Activated CD4-positive, alpha-beta T cell treated with anti-CD3 and anti-CD28 coated beads, Interleukin-2, amount 10 ng/mL, durations not matched to agents 24 days and 14 days (primary cell): Measurements from ENCODE around the gene EFNA3. TPM values are rescaled to one million over a fixed set of nuclear protein-coding genes. Genes with fewer than 3 reads are reported as not detected.
A peak's percentile ranks its signal among the peaks of the same experiment; 100 is the strongest.

Source experiments
- DNase-seq: peaks from one replicate; pipeline ENCODE4 v3.0.0; 2022
- H3K27ac Mint-ChIP-seq: one replicate; pipeline ENCODE4 v1.8.0; 2022; ENCODE audit warnings: mild to moderate bottlenecking, mixed read lengths
- H3K27me3 Mint-ChIP-seq: one replicate; pipeline ENCODE4 v1.8.0; 2022; ENCODE audit warnings: mixed read lengths
- H3K36me3 Mint-ChIP-seq: one replicate; pipeline ENCODE4 v1.8.0; 2022; ENCODE audit warnings: low read depth, mild to moderate bottlenecking, mixed read lengths
- H3K4me1 Mint-ChIP-seq: one replicate; pipeline ENCODE4 v1.8.0; 2021; ENCODE audit warnings: mixed read lengths
- H3K4me3 Mint-ChIP-seq: one replicate; pipeline ENCODE4 v1.8.0; 2022; ENCODE audit warnings: mild to moderate bottlenecking, moderate library complexity, mixed read lengths
- H3K9me3 Mint-ChIP-seq: one replicate; pipeline ENCODE4 v1.8.0; 2021; ENCODE audit warnings: mixed read lengths
- intact Hi-C: fragments of 100-400 bp; cut with micrococcal nuclease; formaldehyde crosslinking; loops from one replicate; pipeline ENCODE4 v1.15.1; 2023
- total RNA-seq: library from RNA; stranded (reverse); gene quantifications from 2 replicates; pipeline ENCODE4 v1.2.3, GENCODE V29; 2022

The EFNA3 gene
- total RNA-seq, 1 donor from 2014 or later: 3.6 TPM

DNA sequence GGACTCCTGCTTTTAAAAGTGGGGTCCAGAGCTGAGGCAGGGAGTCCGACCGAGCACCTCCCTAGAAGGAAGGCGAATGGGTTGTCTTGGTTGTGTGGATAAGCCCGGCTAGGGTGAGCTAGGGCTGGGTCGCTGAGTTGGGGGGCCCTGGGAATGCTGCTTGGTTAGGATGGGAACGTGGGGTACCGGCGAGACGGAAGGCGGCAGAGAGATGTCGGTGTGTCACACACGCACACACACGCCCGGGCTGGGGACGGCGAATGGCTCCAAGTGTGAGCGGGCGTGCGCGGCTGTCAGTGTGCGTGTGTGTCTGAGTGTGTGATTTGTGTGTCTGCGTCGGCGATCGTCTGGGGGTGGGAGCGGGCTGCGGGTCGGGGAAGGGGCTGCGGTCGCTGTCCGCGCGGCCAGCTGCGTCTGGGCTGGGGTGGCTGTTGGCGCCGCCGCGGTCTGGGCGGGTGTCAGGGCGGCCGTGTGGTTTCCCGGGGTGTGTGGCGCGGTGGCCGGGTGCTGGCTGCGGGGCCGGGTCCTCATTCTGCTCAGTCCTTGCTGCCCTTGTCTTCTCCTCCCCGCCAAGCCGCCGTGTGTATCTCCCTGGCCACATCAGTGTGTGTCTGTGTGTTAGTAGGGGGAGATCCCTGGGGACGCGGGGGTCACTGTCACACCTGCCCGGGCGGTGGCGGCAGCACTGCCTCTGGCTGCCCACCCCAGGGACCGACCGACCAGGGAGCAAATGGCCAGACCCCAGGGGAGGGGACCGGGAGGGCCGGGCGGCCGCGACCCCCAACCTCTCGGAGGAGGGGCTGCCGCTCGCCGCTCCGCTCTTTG is 1.1 kb downstream of the EFNA3 start:
- intact Hi-C loops: loop anchor here (2.0 kb wide), 1 partner anchor 47 kb away; the partner anchor contains the start of gene EFNA1
- DNase-seq: peak; percentile 75
- no peaks in the 10 kb centered on the region for H3K36me3 Mint-ChIP-seq
- H3K27me3 Mint-ChIP-seq: peaks cover 41% of the 10 kb centered on the region
- H3K4me3 Mint-ChIP-seq: peak overlapping the region; percentile 80
- no peak overlapping the region for H3K27ac Mint-ChIP-seq
- H3K9me3 Mint-ChIP-seq: no peaks in the 10 kb centered on the region
- peaks cover 47% of the 10 kb centered on the region for H3K4me1 Mint-ChIP-seq

DNA sequence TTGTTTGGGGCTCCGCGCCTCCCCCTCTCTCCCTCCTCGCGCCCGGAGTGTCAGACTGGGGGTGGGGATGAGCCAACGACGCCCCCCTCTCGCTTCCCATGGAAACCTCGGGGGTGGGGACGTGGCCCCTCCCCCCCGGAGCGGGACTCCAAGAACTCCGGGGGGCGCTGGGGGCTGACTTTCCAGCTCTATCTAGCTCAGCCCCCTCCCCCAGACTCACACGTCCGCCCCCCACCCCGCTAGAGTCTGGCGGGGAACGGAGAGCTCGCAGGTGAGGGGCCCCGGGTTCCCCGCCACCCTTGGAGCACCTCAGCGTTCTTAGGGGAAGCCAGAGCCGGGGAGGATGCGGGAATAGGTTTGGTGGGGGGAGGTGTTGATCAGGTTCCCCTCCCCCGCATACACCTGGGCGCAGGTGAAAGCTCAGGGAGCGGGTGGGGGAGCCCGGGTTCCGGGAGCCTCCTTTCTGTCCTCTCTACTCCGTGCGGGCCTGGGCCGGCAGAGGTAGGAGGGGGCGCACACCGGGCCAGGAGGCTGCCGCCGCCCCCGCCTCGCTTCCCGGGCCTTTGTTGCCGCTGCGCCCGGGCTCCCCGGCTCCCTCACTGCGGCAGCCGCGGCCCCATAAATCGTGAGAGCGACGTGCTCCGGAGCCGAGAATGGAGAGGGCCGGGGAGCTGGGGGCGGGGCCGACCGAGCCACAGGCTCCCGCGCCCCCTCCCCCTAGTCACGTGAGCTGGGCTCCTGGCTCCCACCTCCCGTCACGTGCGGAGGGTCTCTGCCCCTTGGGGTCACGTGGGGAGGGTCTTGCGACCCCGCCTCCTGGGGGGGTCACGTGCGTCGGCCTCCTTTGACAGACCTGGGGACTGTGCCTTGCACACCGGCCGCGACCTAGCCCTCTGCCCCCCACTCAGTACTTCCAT is 1.9 kb downstream of the EFNA3 start:
- no peaks in the 10 kb centered on the region for H3K36me3 Mint-ChIP-seq
- no peak overlapping the region for H3K27ac Mint-ChIP-seq
- peaks cover 48% of the 10 kb centered on the region for H3K4me1 Mint-ChIP-seq
- H3K27me3 Mint-ChIP-seq: peaks cover 41% of the 10 kb centered on the region
- intact Hi-C loops: loop anchor here (2.0 kb wide), 1 partner anchor 46 kb away; the partner anchor contains the start of gene EFNA1
- H3K9me3 Mint-ChIP-seq: no peaks in the 10 kb centered on the region
- peak; percentile 83 for DNase-seq
- H3K4me3 Mint-ChIP-seq: peak overlapping the region; percentile 72

DNA sequence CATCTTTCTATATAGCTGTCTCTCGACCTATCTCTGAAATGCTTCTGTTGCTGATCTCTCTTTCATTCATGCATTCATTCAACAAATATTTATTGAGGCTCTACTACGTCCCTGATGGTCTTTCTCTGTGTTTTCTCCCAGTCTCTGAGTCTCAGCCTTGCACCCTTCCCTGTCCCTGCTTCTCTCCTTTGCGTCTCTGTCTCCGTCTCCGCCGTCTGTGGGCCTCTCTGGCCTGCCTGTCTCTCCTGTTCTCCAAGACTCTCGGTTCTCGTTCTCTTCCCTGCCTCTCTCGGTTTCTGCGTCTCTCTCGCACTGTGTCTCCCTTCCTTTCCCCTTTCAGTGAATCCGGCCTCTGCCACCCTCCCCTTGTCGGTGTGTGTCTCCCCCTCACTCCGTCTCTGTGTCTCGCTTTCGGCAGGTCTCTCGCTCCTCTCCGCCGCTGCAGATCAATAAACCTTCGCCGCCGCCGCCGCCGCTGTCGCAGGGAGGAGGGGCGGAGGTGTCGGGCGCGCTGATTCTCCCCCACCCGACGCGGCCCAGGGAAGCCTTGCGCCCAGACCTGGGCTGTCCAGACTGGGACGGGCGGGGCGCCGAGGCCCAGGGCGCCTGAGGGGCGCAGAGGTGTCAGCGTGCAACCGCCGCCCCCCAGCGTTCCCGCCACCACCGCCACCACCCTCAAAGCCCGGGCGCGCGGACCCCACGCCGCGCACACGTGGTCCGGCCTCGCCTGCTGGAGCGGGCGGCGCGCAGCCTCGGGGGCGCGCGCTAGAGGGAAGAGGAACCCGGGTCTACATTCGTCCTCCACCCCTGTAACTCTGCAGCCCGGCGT is 3.0 kb downstream of the EFNA3 start:
- intact Hi-C loops: loop anchor here (2.0 kb wide), 1 partner anchor 45 kb away; the partner anchor contains the start of gene EFNA1

DNA sequence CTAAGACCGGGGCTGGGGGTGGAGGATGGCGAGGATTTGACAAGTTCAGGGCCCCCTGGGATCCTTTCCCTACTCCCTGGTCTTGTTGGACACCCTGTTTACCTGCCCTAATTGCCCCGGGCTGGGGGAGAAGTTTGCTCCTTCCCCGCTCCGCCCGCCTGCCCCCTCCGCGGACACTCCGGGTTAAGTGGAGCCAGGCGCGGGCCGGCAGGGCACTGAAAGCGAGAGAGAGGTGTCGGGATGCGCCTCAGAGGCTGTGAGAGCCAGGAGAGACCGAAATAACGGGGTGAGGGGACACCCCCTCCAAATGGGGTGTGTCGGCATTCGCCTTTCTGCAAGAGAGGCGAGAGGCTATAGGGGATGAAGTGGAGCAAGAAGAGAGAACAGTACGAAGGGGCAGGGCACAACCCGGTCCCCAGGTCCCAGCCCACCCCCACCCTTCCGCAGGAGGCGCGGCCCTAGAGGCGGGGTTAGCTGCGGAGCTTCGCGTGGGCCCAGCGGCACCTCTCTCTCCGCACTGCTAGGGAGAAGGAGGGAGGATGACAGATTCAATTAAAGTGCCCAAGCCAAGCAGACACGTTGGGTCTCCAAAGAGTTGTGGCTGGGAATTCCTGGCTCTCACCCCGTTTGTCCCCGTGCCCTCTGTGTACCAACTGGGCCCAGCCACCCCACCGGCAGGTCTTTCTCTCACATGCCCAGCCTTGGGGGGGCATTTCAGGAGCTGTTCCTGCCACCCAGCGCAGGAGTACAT is 3.8 kb downstream of the EFNA3 start:
- Mint-ChIP-seq H3K9me3 (no peaks in the 10 kb centered on the region), H3K27me3 (peaks cover 41% of the 10 kb centered on the region), H3K36me3 (no peaks in the 10 kb centered on the region), H3K4me1 (peaks cover 49% of the 10 kb centered on the region), H3K4me3 (peak overlapping the region; percentile 75), H3K27ac (peak overlapping the region; percentile 37)
- DNase-seq: peak; percentile 78
- intact Hi-C loops: no loop called here

More for the DNA sequence above, 3.0 kb downstream of the EFNA3 start:
- H3K27me3 Mint-ChIP-seq: peaks cover 41% of the 10 kb centered on the region
- H3K4me1 Mint-ChIP-seq: peaks cover 46% of the 10 kb centered on the region
- H3K4me3 Mint-ChIP-seq: peak overlapping the region; percentile 72
- no peaks in the 10 kb centered on the region for H3K9me3 Mint-ChIP-seq
- DNase-seq: peak; percentile 81
- no peaks in the 10 kb centered on the region for H3K36me3 Mint-ChIP-seq
- peak overlapping the region; percentile 5 for H3K27ac Mint-ChIP-seq

DNA sequence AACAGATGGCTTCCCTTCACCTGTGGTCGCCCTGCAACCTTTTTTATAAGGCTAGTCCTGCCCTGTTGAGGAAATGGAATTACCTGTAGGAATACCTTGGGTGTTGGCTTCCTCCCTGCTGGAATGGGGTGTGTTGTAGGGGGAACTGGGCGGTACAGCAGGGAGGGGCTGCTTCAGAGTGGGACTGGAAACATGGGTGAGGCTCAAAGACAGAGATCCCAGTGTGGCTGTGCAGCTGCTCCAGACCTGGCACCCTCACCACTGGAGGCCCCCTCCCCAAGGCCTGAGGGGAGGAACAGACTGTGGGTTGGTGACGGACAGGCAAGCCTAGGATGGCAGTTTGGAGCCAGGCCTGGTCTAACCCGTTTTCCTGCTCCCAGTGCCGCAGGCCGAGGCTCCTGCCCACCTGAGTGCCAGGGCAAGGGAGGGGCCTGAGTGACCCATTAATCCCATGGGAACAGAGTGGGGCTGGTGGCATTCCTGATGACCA is 4.5 kb downstream of the EFNA3 start:
- peaks cover 44% of the 10 kb centered on the region for H3K4me1 Mint-ChIP-seq
- intact Hi-C loops: no loop called here
- peak overlapping the region; percentile 75 for H3K4me3 Mint-ChIP-seq

DNA sequence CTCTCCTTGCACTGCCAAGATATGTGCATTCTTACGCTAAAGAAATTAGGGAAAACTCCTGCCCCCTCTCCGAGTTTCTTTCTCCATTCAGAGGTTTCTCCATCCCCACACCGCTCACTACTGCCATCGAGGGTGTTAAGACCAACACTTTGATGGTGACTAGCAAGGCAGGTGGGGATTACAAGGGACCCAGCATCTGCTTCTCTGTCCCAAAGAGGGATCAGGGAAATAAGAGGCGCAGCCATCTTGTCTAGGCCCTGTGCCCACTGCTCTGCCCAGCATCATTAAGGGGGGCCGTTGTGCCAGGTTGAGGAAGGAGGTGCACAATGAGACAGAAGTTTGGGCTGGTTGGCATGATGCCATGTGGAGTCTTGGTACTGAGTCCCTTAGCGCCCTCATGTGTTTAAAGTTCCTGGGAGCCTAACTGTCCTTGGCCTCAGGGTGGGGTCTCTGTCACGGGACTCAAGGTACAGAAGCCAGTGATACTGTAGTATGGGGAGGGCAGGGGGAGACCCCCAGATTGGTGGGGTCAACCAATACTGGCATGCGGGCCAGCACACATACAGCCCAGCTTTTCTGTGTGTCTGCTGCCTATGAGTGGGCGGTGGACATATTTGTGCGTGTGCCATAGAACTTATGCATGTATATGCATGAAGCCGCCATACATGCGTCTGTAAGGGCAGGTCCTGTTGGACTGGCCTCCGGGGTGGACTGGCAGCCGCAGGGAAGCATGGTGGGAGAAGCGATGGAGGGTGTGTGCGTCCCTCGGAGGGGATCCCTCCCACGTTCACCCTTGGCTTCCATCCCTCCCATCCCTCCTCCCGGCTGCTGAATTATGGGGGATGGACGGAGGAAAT is 5.5 kb downstream of the EFNA3 start:
- Mint-ChIP-seq H3K4me3 (peak overlapping the region; percentile 92), H3K36me3 (no peaks in the 10 kb centered on the region), H3K27me3 (peaks cover 36% of the 10 kb centered on the region), H3K4me1 (peaks cover 44% of the 10 kb centered on the region), H3K27ac (peak overlapping the region; percentile 93), H3K9me3 (no peaks in the 10 kb centered on the region)
- intact Hi-C loops: loop anchor here (1.0 to 2.0 kb wide), 7 partner anchors 21 to 89 kb away; partner anchors contain the start of genes ADAM15, EFNA4, KRTCAP2 and SLC50A1
- DNase-seq: no peak

More for the DNA sequence above, 4.5 kb downstream of the EFNA3 start:
- H3K9me3 Mint-ChIP-seq: no peaks in the 10 kb centered on the region
- H3K27ac Mint-ChIP-seq: no peak overlapping the region
- H3K36me3 Mint-ChIP-seq: no peaks in the 10 kb centered on the region
- H3K27me3 Mint-ChIP-seq: peaks cover 36% of the 10 kb centered on the region
- DNase-seq: no peak

DNA sequence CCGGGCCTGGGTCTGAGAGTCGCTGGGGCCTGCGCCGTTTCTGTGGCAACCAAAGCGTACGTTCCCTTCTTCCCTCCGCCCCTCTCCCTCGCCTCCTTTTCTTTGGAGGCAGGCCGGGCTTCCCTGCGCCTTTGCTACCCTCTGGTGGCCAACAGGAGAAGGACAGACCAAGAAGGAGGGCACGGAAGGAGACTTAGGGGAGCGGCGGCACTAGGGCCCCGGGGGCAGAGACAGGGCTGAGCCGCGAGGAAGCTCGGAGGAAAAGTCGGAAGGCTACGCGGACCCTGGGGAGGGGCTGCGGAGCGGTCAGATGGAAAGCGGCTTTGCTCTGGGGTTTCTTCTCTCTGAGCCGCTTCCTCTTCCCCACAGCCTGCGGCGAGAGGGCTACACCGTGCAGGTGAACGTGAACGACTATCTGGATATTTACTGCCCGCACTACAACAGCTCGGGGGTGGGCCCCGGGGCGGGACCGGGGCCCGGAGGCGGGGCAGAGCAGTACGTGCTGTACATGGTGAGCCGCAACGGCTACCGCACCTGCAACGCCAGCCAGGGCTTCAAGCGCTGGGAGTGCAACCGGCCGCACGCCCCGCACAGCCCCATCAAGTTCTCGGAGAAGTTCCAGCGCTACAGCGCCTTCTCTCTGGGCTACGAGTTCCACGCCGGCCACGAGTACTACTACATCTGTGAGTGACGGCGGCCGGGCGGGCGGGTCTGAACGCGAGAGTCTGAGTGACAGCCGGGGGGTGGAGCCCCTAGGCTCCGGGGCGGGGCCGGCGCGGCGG is 6.3 kb downstream of the EFNA3 start:
- no peaks in the 10 kb centered on the region for H3K36me3 Mint-ChIP-seq
- peak overlapping the region; percentile 92 for H3K4me3 Mint-ChIP-seq
- H3K4me1 Mint-ChIP-seq: peaks cover 36% of the 10 kb centered on the region
- DNase-seq: peak; percentile 98
- H3K27ac Mint-ChIP-seq: peak overlapping the region; percentile 93
- intact Hi-C loops: loop anchor here (1.0 to 2.0 kb wide), 8 partner anchors 22 to 526 kb away; partner anchors contain the start of genes ADAM15, EFNA4, KRTCAP2 and SLC50A1
- H3K27me3 Mint-ChIP-seq: peaks cover 28% of the 10 kb centered on the region
- no peaks in the 10 kb centered on the region for H3K9me3 Mint-ChIP-seq

DNA sequence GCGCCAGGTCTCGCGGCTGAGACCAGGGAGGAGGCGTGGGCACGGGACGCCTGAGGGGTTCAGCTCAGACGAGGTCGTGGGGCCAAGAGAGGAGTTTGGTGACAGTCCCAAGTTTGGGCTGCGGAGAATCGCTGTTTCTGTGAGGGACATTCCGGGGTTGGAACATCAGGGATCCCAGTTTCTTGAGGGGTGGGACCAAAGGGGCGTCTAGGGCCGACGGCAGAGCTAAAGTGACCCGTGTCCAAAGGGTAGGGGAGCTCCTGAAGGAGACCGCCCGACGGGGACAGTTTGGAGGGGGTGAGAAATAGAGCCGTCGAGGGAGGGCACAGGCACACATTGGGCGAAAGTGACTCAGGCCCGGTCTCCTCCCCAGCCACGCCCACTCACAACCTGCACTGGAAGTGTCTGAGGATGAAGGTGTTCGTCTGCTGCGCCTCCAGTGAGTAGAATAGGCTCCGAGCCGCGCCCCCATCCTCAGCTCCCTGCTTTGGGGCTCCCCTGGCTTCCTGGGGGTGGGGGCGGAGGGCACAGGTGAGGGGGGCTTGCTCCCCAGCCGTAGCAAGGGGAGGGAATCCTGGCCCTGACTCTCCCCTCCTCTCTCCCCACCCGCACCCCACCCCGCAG is 7.0 kb downstream of the EFNA3 start:
- Mint-ChIP-seq H3K27ac (peak overlapping the region; percentile 93), H3K4me3 (peak overlapping the region; percentile 92), H3K4me1 (peaks cover 35% of the 10 kb centered on the region), H3K27me3 (peaks cover 27% of the 10 kb centered on the region), H3K36me3 (no peaks in the 10 kb centered on the region), H3K9me3 (no peaks in the 10 kb centered on the region)
- peak; percentile 89 for DNase-seq
- intact Hi-C loops: loop anchor here (1.0 to 2.0 kb wide), 5 partner anchors 35 to 526 kb away; partner anchors contain the start of genes ADAM15, KRTCAP2, SLC50A1 and TRIM46

DNA sequence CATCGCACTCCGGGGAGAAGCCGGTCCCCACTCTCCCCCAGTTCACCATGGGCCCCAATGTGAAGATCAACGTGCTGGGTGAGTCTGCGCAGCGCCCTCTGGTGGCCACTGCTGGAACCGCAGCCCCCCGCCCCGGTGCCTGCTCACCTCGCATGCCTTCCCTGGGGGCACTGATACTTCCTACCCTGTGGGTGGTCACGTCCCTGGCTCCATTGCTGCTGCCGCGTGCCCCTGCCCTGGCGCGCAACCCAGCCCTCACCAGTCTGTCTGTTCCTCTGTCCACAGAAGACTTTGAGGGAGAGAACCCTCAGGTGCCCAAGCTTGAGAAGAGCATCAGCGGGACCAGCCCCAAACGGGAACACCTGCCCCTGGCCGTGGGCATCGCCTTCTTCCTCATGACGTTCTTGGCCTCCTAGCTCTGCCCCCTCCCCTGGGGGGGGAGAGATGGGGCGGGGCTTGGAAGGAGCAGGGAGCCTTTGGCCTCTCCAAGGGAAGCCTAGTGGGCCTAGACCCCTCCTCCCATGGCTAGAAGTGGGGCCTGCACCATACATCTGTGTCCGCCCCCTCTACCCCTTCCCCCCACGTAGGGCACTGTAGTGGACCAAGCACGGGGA is 7.6 kb downstream of the EFNA3 start:
- Mint-ChIP-seq H3K4me1 (peaks cover 37% of the 10 kb centered on the region), H3K36me3 (no peaks in the 10 kb centered on the region), H3K27ac (peak overlapping the region; percentile 88)

DNA sequence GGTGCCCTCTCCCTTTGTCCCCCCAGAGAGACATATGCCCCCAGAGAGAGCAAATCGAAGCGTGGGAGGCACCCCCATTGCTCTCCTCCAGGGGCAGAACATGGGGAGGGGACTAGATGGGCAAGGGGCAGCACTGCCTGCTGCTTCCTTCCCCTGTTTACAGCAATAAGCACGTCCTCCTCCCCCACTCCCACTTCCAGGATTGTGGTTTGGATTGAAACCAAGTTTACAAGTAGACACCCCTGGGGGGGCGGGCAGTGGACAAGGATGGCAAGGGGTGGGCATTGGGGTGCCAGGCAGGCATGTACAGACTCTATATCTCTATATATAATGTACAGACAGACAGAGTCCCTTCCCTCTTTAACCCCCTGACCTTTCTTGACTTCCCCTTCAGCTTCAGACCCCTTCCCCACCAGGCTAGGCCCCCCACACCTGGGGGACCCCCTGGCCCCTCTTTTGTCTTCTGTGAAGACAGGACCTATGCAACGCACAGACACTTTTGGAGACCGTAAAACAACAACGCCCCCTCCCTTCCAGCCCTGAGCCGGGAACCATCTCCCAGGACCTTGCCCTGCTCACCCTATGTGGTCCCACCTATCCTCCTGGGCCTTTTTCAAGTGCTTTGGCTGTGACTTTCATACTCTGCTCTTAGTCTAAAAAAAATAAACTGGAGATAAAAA is 8.4 kb downstream of the EFNA3 start:
- DNase-seq: peak; percentile 59
- intact Hi-C loops: no loop called here
- peaks cover 18% of the 10 kb centered on the region for H3K27me3 Mint-ChIP-seq
- H3K27ac Mint-ChIP-seq: peak overlapping the region; percentile 5
- no peaks in the 10 kb centered on the region for H3K9me3 Mint-ChIP-seq
- no peak overlapping the region for H3K4me3 Mint-ChIP-seq
- H3K4me1 Mint-ChIP-seq: peaks cover 33% of the 10 kb centered on the region
- no peaks in the 10 kb centered on the region for H3K36me3 Mint-ChIP-seq

More for the DNA sequence above, 7.6 kb downstream of the EFNA3 start:
- intact Hi-C loops: no loop called here
- Mint-ChIP-seq H3K27me3 (peaks cover 23% of the 10 kb centered on the region), H3K4me3 (peak overlapping the region; percentile 92), H3K9me3 (no peaks in the 10 kb centered on the region)
- DNase-seq: peak; percentile 95
